Breast epithelium (tissue), 3 donors: ENCODE data around the gene VGLL4.

ENCODE experiments used
- CTCF ChIP-seq, 3 donors: fragments of 450-650 bp; IDR thresholded peaks; one replicate each; pipeline ENCODE4 v1.5.1; 2016 to 2017; ENCODE audit warnings: antibody characterized with exemption in 3 of 3, mild to moderate bottlenecking in 3 of 3, moderate library complexity in 3 of 3
- POLR2A ChIP-seq: fragments of 450-650 bp; IDR thresholded peaks from one replicate; pipeline ENCODE4 v1.6.1; 2016; ENCODE audit warnings: antibody characterized with exemption, mild to moderate bottlenecking, moderate library complexity

- TF ChIP-seq CTCF (IDR thresholded peaks at IDR 0.05) (no peak), POLR2A (no peak)
Observed at GRCh38 chr3:11583235-11583634, 60.5 kb downstream of the VGLL4 start.
